ENCODE measurements around the gene SEMA4C.

SEMA4C gene

DNA sequence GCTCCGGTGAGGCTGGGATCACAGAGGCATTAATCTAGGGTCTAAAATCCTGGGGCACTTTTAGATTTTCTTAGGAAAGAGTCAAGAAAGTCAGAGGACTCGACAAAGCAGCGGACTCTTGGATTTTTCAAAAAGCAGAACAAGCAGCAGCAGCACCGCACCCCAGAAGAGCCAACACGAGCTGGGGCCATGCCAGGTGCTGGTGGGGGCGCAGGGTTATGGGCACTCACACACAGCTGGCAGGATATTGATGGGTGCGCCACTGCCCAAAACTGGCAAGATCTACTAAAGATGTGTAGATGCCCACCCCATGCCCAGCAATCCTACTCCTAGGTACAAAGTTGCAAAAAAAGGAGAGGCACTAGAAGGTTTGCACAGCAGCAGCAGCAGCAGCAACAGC lies 33.9 kb upstream of the SEMA4C start:
- TF ChIP-seq, protein P1, sequence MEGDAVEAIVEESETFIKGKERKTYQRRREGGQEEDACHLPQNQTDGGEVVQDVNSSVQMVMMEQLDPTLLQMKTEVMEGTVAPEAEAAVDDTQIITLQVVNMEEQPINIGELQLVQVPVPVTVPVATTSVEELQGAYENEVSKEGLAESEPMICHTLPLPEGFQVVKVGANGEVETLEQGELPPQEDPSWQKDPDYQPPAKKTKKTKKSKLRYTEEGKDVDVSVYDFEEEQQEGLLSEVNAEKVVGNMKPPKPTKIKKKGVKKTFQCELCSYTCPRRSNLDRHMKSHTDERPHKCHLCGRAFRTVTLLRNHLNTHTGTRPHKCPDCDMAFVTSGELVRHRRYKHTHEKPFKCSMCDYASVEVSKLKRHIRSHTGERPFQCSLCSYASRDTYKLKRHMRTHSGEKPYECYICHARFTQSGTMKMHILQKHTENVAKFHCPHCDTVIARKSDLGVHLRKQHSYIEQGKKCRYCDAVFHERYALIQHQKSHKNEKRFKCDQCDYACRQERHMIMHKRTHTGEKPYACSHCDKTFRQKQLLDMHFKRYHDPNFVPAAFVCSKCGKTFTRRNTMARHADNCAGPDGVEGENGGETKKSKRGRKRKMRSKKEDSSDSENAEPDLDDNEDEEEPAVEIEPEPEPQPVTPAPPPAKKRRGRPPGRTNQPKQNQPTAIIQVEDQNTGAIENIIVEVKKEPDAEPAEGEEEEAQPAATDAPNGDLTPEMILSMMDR (conservative IDR thresholded peaks at IDR 0.05; ENCODE audit: low read length): no peak
- H3K4me3 ChIP-seq (ENCODE audit: low read length): no peak overlapping the region
- DNase-seq (ENCODE audit: low read depth): no peak

DNA sequence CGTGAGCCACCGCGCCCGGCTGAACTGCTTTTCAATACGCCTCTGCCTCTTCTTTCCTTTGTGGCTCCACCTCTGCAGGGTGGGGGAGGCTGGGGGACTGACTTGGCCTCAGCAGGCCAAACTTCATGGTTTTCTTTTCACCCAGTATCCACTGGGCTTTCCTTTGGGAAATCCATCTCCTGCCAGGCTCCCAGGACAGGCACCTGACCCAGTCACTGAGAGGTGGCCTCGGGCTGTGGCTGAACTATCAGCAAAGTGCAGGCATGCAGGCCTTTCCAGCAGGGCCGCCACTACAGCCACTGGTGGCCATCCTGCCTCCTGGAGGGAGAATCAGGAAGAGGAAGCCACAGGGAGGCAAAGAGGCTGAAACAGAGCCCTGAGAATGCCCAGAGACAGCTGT lies 33.4 kb upstream of the SEMA4C start:
- TF ChIP-seq, protein P1 (conservative IDR thresholded peaks at IDR 0.05; ENCODE audit: low read length): no peak
- no peak for DNase-seq (ENCODE audit: low read depth)
- no peak overlapping the region for H3K4me3 ChIP-seq (ENCODE audit: low read length)

DNA sequence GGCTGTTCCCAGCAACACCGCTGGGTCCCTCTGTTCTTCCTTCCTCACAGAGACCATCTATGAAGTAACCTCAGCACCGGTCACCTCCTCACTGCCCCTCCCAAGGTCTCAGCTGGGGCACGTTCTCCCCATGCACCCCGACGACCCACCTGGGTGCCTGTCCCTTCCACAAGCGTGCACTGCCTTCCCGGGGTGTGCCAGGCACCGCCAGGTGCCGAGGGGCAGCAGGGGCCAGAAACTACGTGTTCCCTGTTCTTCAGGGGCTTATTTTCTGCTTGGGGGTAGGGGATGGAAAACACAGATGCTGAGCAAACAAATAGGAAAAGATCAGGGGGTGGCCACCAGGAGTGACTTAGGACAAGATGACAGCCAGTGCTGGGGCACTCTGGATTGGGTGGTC lies 30.4 kb upstream of the SEMA4C start:
- TF ChIP-seq, protein P1 (conservative IDR thresholded peaks at IDR 0.05; ENCODE audit: low read length): no peak
- H3K4me3 ChIP-seq (ENCODE audit: low read length): no peak overlapping the region
- no peak for DNase-seq (ENCODE audit: low read depth)

DNA sequence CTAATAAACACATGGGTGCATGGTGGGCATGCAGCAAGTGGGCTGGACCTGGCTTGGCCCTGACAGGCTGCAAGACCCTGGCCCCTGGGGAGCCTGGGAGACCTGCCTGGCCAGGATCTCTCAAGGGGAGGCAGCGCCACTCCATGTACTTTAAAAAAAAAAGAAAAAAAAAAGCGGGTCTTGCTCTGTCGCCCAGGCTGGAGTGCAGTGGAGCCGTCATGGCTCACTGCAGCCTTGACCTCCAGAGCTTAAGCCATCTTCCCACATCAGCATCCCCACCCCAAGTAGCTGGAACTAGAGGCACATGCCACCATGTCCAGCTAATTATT lies 29.5 kb upstream of the SEMA4C start:
- DNase-seq (ENCODE audit: low read depth): no peak
- TF ChIP-seq, protein P1 (conservative IDR thresholded peaks at IDR 0.05; ENCODE audit: low read length): no peak
- H3K4me3 ChIP-seq (ENCODE audit: low read length): no peak overlapping the region

DNA sequence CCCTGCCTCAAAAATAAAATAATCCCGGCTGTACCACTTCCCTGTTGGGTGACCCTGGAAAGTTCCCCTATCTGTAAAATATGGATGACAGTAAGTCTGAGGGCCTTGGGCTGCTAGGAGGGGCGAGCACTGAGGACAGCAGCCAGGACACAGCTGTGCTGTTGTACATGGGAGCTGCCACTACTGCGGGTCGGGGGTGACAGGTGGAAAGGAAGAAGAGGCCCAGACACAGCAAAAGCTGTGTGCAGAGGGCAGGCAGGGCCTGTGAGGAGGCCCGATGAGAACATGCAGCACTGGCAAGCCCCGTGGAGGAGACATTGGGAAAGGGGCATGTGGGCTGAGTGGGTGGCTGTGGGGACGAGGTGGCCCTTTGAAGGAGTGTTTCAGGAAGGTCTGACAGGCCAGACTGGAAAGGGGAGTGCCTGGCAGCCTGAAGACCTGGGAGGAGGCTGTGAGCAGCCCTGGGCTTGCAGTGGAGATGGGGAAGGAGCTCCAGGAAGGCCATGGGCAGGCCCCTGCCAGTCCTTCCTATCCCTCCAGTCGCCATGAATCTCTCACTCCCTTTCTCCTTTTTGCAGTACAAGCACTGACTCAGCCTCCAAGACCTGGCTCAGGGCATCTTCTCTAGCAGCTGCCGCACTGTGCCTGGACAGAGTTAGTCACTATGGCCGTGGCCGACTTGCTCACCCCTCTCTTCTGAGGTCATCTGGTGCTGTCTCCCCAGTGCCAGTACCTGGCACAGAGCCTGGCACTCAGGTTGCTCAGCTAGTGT lies 28.9 kb upstream of the SEMA4C start:
- TF ChIP-seq, protein P1 (conservative IDR thresholded peaks at IDR 0.05; ENCODE audit: low read length): no peak

DNA sequence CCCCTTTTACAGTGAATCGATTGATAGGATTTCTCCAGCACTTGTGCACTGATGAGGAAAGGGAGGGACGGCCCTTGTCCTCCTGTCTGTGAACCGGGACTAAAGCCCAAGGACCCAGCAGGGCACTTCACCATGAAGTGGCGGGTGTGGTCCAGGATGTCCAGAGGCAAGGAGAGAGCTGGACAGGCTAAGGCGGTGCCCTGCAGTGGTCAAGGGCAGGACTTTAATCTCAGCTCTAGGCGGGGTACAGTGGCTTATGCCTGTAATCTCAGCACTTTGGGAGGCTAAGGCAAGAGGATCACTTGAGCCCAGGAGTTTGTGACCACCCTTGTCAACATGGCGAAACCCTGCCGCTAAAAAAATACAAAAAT lies 28.2 kb upstream of the SEMA4C start:
- DNase-seq (ENCODE audit: low read depth): no peak
- H3K4me3 ChIP-seq (ENCODE audit: low read length): no peak overlapping the region
- TF ChIP-seq, protein P1 (conservative IDR thresholded peaks at IDR 0.05; ENCODE audit: low read length): no peak

More for the DNA sequence above, 28.9 kb upstream of the SEMA4C start:
- DNase-seq (ENCODE audit: low read depth): no peak
- no peak overlapping the region for H3K4me3 ChIP-seq (ENCODE audit: low read length)

DNA sequence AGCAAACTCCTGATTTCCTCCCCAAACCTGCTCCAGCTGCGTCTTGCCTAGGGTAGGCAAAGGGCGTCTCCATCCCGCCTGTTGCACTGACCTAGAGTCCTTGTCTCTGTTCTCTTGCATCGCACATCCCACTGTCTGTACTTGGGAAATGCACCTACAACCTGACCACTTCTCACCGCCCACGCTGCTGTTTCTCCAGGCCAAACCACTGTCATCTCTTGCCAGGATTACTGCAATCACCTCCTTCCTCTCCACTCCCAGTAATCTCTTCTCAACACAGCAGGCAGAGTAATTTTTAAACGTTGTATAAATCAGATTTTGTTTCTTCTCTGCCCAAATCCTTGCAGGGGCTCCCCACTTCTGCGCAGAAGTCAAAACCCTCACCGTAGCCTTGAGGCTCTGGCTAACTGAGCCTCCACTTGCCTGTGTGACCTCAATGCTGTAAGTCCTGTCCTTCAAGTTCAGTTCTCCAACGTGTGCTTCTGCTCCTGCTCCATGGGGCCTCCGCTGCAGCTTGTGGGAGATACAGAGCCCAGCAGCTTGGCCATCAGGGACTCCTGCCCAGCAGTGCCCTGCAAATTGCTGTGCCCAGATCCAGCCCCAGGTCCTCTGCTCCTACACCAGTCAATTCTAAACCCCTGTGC lies 27.7 kb upstream of the SEMA4C start:
- no peak overlapping the region for H3K4me3 ChIP-seq (ENCODE audit: low read length)
- no peak for DNase-seq (ENCODE audit: low read depth)
- TF ChIP-seq, protein P1 (conservative IDR thresholded peaks at IDR 0.05; ENCODE audit: low read length): no peak

Measured in AG10803 (cell line).